Stimulated activated memory B cell treated with anti-CD40 and anti-IgM and Interleukin-4, amounts not matched to agents 10 μg/mL and 1 μg/mL and 100 μg/mL, for 72 hours (primary cell): Measurements from ENCODE around the gene GINS3.
"Not testable (repeated sequence)": the region's sequence is repeated elsewhere in the genome, so short reads cannot be mapped to it uniquely, and the experiment has no call there.

ENCODE experiments used
- ATAC-seq: fragments of 150-1000 bp; cut with Tn5 transposase; 2 replicates; pipeline ENCODE4 v1.10.0; 2021
- H3K27ac Mint-ChIP-seq: one replicate; pipeline ENCODE4 v1.8.0; 2022; ENCODE audit warnings: mild to moderate bottlenecking, mixed read lengths
- H3K27me3 Mint-ChIP-seq: one replicate; pipeline ENCODE4 v1.8.0; 2022; ENCODE audit warnings: mixed read lengths
- H3K36me3 Mint-ChIP-seq: one replicate; pipeline ENCODE4 v1.8.0; 2022; ENCODE audit warnings: mixed read lengths
- H3K4me1 Mint-ChIP-seq: one replicate; pipeline ENCODE4 v1.8.0; 2022; ENCODE audit warnings: mixed read lengths
- H3K4me3 Mint-ChIP-seq: one replicate; pipeline ENCODE4 v1.8.0; 2022; ENCODE audit warnings: mild to moderate bottlenecking, moderate library complexity, mixed read lengths
- H3K9me3 Mint-ChIP-seq: one replicate; pipeline ENCODE4 v1.8.0; 2022; ENCODE audit warnings: mixed read lengths

GINS3 gene

DNA sequence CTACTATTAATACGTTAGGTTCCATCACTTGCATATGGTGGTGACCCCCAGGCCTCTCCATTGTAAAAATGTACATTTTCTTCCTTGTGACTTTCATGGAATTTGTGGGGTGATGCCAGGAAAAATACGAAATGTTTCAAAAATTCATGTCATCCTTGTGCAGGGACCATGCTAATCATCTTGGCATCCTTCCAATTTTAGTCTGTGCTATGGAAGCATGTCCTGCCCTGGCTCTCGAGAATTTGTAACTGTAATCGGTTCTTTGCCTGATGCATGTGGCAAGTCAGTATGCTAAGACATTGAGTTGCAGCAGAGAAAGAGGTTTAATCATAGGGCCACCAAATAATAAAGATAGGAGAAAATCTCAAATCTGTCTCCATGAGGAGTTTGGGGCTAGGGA, 14.3 kb upstream of the GINS3 start:
- Mint-ChIP-seq H3K36me3 (no peaks in the 10 kb centered on the region), H3K9me3 (no peaks in the 10 kb centered on the region), H3K4me1 (no peaks in the 10 kb centered on the region), H3K27me3 (peaks cover 36% of the 10 kb centered on the region), H3K27ac (no peak overlapping the region), H3K4me3 (no peak overlapping the region)
- no peak for ATAC-seq

DNA sequence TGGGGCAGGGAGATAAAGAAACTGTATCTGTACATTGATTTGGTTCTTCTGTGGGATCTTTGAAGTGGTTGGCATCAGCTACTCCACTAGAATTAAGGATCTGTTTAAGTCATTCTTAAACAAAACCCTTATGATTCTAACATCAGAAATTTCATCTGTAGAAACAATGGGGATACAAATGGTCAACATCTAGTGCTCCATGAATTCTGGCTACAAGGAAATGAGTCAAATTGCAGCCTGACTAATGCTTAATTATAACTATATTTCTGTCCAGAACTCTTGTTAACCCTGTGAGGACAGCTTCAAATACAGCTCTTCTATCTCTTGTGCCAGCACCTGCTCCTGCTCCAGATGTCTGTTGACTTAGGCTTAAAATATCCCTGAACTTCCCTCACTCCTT, 13.9 kb upstream of the GINS3 start:
- no peaks in the 10 kb centered on the region for H3K4me1 Mint-ChIP-seq
- ATAC-seq, result no peak
- no peak overlapping the region for H3K27ac Mint-ChIP-seq
- no peaks in the 10 kb centered on the region for H3K9me3 Mint-ChIP-seq
- H3K4me3 Mint-ChIP-seq, result no peak overlapping the region
- no peaks in the 10 kb centered on the region for H3K36me3 Mint-ChIP-seq
- peaks cover 31% of the 10 kb centered on the region for H3K27me3 Mint-ChIP-seq

DNA sequence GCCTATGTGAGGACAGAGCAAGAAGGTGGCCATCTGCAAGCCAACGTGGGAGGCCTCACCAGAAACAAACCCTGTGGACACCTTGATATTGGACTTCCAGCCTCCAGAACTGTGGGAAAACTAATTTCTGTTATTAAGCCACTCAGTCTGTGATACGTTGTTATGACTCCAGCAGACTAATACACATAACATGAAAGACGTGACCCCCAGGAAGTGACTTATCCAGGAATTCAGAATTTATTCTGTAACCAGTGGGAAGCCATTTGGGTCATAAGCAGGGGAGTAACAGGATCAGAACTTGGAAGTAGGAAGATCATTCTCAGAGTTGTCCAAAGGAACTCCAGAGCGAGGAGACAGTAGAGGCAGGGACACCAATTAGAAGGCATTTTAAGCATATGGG, 12.5 kb upstream of the GINS3 start:
- ATAC-seq, result no peak
- no peak overlapping the region for H3K4me3 Mint-ChIP-seq
- no peaks in the 10 kb centered on the region for H3K9me3 Mint-ChIP-seq
- no peaks in the 10 kb centered on the region for H3K4me1 Mint-ChIP-seq
- H3K27ac Mint-ChIP-seq, result no peak overlapping the region
- H3K36me3 Mint-ChIP-seq, result no peaks in the 10 kb centered on the region
- peaks cover 27% of the 10 kb centered on the region for H3K27me3 Mint-ChIP-seq

DNA sequence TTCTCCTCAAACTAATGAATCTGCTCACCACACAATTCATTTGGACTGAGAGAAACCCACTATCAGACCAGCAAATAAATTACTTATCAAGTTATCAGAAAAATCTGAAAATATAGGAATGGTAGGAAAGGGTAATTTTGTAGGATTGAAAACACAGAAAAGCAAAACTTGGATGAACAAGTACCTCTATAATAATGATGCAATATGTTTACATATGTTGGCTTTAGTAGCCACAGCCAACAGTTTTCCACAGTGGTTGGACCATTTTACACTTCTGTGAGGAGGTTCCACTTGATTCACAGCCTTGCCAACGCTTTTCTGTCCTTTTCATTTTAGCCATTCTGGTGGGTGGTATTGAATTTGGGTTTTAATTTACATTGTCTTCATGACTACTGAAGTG, 10.6 kb upstream of the GINS3 start:
- Mint-ChIP-seq H3K9me3 (no peaks in the 10 kb centered on the region), H3K27me3 (peaks cover 27% of the 10 kb centered on the region), H3K4me3 (no peak overlapping the region), H3K4me1 (no peaks in the 10 kb centered on the region), H3K27ac (no peak overlapping the region), H3K36me3 (no peaks in the 10 kb centered on the region)
- no peak for ATAC-seq

DNA sequence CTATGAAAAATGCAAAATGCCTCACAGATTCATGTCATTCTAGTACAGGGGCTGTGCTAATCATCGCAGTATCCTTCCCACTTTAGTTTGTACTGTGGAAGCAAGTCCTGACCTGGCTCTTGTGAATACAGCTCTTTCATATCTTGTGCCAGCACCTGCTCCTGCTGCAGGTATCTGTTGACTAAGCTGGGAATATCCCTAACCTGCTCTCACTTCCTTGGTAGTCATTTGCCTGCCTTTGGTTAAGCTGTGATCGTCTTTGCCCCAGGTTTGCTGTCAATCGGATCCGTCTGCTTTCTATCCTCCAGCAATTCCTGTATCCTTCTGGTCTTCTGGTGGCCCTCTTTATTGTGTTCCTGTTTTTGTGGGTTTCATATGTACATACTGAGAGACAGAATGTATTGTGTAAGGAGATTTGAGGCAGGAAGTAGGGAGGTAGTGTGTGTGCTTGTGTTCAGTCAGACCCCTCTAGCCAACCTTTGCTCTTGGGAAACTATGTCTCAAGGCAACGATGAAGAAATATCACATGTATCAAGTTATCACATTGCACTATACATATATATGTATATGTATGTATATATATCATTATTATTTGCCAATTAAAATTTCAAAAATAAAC, 7.7 kb upstream of the GINS3 start:
- no peak overlapping the region for H3K27ac Mint-ChIP-seq
- no peaks in the 10 kb centered on the region for H3K4me1 Mint-ChIP-seq
- no peaks in the 10 kb centered on the region for H3K36me3 Mint-ChIP-seq
- ATAC-seq, result no peak
- H3K9me3 Mint-ChIP-seq, result no peaks in the 10 kb centered on the region
- H3K4me3 Mint-ChIP-seq, result no peak overlapping the region
- peaks cover 4% of the 10 kb centered on the region for H3K27me3 Mint-ChIP-seq

DNA sequence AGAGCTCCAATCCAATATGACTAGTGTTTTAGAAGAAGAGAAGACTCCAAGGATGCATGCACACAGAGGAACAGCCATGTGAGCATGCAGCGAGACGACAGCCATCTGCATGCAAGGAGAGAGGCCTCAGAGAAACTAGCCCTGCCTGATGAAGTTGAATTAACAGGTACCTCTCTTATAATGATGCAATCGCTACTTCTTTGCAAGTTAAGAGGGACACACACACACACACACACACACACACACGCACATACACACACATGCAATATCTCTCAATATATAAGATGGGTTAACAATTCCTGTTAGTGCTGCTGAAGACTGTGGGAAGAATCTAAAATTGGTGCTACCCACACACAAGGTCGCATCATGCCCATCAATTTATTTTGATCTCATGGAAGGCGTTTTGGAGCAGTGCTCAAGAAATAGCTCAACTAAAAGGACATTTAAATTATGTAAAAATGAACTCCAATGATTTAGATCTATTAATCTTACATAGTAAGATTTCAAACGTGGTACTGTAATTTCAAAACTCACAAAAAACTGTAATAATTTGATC, 7.0 kb upstream of the GINS3 start:
- H3K27me3 Mint-ChIP-seq, result no peaks in the 10 kb centered on the region
- ATAC-seq, result no peak
- H3K4me3 Mint-ChIP-seq, result no peak overlapping the region
- H3K4me1 Mint-ChIP-seq, result no peaks in the 10 kb centered on the region
- no peak overlapping the region for H3K27ac Mint-ChIP-seq
- no peaks in the 10 kb centered on the region for H3K36me3 Mint-ChIP-seq
- no peaks in the 10 kb centered on the region for H3K9me3 Mint-ChIP-seq

DNA sequence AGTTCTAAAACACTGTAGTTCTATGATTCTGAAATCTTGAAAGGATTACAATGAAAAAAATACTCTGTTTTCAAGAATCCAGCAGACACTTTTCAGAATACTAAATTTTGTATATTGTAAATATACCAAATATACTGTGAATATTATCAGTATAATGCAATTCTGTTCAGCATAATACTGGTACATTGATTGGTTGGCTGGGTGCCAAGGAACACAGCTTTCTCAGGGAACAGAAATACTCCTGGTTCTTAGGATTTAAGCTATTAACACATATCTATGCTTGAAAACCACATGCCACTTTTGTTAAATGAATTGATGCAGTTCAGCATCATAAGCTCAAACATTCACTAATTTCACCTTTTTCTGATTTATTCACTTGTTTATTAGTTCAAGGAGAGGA, 2.5 kb upstream of the GINS3 start:
- Mint-ChIP-seq H3K36me3 (no peaks in the 10 kb centered on the region), H3K4me1 (peaks cover 9% of the 10 kb centered on the region), H3K9me3 (no peaks in the 10 kb centered on the region), H3K27me3 (no peaks in the 10 kb centered on the region), H3K27ac (no peak overlapping the region), H3K4me3 (no peak overlapping the region)
- ATAC-seq, result no peak

DNA sequence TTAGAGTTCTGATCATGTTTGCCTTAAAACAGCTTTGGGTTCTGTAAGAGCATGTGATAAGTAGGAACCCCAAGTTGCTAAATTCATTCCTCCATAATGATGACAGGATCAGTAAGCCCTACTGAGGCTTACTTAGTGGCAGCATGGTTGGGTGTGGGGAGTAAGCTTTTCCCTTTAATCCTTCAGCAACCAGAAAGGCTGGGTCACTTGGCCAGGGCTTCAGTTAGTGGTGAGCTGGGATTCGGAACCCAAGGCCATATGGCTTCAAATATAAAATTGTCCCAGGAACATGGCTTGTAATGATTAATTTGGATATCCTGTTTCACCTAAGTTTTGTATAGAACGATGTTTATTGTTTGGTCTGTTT, 850 bp downstream of the GINS3 start:
- Mint-ChIP-seq H3K4me1 (peaks cover 9% of the 10 kb centered on the region), H3K27me3 (no peaks in the 10 kb centered on the region), H3K36me3 (no peaks in the 10 kb centered on the region), H3K4me3 (peak overlapping the region; percentile 95), H3K27ac (peak overlapping the region; percentile 95), H3K9me3 (no peaks in the 10 kb centered on the region)
- ATAC-seq, result no peak

DNA sequence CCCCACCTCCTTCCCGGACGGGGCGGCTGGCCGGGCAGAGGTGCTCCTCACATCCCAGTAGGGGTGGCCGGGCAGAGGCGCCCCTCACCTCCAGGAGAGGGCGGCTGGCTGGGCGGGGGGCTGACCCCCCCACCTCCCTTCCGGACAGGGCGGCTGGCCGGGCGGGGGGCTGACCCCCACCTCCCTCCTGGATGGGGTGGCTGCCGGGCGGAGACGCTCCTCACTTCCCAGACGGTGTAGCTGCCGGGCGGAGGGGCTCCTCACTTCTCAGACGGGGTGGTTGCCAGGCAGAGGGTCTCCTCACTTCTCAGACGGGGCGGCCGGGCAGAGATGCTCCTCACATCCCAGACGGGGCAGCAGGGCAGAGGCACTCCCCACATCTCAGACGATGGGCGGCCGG, 4.6 kb downstream of the GINS3 start:
- not testable (repeated sequence) for ATAC-seq, H3K4me3 Mint-ChIP-seq, H3K27me3 Mint-ChIP-seq, H3K27ac Mint-ChIP-seq, H3K36me3 Mint-ChIP-seq, H3K4me1 Mint-ChIP-seq, H3K9me3 Mint-ChIP-seq

DNA sequence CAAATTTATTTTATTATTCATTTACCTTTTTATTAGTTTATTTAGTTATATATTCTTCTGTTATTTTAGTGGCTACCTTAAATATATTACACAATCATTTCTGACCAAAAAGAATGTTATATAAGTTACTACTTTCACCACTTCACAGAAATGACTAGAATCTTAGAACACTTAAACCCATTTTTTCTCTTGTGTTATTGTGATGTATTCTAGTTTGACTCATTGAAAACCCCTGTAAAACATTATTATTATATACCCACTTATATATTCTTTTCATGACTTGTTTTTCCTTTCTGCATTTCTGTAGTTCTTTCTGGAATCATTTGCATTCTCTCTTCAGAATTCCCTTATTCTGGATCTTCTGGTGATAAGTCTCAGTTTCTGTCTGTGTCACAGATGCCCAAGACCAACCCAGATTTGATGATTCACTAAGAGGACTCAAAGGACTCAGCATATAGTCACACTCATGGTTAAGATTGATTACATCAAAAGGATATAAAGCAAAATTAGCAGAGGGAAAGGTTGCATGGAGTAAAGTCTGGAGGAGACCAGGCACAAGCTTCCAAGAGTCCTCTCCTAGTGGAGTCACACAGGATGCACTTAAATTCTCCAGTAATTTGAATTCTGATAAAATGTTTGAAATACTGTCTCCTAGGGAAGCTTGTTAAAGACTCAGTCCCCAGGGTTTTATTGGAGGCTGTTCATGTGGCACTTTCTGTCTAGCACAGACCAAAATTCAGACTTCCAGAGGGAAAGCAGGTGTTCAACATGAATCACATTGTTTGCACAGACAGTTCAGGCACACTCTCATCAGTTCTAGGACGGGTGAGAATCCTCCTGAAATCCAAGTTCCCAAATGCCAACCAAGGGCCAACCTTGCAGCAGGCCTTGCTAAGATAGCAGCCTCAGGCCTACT, 7.7 kb downstream of the GINS3 start:
- H3K27ac Mint-ChIP-seq, result no peak overlapping the region
- no peak overlapping the region for H3K4me3 Mint-ChIP-seq
- ATAC-seq, result no peak
- H3K27me3 Mint-ChIP-seq, result no peaks in the 10 kb centered on the region
- no peaks in the 10 kb centered on the region for H3K4me1 Mint-ChIP-seq
- H3K36me3 Mint-ChIP-seq, result peaks cover 17% of the 10 kb centered on the region
- H3K9me3 Mint-ChIP-seq, result no peaks in the 10 kb centered on the region

DNA sequence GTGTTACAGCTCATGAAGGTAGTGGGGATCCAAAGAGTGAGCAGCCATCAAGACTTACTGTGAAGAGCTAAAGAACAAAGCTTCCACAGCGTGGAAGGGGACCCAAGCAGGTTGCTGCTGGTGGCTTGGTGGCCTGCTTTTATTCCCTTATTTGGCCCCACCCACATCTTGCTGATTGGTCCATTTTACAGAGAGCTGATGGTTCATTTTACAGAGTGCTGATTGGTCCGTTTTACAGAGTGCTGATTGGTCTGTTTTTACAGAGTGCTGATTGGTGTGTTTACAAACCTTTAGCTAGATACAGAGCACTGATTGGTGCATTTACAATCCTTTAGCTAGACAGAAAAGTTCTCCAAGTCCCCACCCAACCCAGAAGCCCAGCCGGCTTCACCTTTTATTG, 9.0 kb downstream of the GINS3 start:
- not testable (repeated sequence) for H3K27ac Mint-ChIP-seq, H3K9me3 Mint-ChIP-seq, H3K4me1 Mint-ChIP-seq, H3K4me3 Mint-ChIP-seq, H3K27me3 Mint-ChIP-seq, ATAC-seq
- peaks cover 17% of the 10 kb centered on the region for H3K36me3 Mint-ChIP-seq

DNA sequence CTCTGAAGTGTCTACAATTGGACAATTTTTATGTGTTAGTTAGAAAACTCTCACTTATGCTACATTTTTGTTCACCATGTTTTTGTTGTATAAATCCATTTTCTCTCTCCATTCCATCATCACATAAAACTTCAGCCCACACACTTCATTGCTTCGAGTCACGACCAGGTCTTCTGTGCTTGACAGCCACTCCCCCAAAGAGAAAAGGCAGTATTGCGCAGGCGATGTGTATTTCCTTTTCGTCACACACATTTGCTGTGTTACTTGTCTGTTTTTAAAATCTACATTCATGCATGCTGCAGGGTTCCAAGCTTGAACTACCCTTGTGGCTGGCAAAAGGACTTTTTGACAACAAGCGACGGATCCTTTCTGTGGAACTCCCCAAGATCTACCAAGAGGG, 10.5 kb downstream of the GINS3 start:
- no peak for ATAC-seq
- H3K4me1 Mint-ChIP-seq, result no peaks in the 10 kb centered on the region
- no peaks in the 10 kb centered on the region for H3K27me3 Mint-ChIP-seq
- H3K9me3 Mint-ChIP-seq, result no peaks in the 10 kb centered on the region
- H3K36me3 Mint-ChIP-seq, result peaks cover 17% of the 10 kb centered on the region
- H3K4me3 Mint-ChIP-seq, result no peak overlapping the region
- no peak overlapping the region for H3K27ac Mint-ChIP-seq

DNA sequence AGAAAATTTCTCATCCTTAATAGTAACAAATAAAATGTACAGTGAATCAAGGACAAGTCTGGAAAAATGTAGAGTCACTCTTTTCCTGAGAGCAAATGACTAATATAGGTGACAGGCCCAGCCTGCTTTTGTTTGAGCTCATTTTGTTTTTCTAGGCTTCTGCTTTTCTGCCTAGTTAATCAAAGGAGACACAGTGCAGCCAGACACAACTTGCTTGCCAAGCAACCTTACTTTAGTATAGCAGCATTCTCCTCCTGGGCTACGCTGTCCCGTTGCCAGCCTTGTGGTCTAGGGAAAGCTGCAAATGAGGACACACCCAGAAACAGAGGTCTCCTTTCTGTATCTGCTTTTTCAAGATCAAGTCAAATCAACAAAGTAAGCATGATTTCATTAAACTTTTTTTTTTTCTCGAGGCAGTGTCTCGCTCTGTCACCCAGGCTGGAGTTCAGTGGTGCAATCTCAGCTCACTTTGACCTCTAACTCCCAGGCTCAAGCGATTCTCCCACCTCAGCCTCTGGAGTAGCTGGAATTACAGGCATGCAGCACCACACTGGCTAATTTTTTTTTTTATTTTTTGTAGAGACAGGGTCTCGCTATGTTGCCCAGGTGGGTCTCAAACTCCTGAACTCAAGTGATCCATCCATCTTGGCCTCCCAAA, 17.2 kb downstream of the GINS3 start:
- Mint-ChIP-seq H3K4me3 (no peak overlapping the region), H3K27me3 (peaks cover 10% of the 10 kb centered on the region), H3K4me1 (peaks cover 14% of the 10 kb centered on the region), H3K27ac (no peak overlapping the region), H3K36me3 (peaks cover 1% of the 10 kb centered on the region), H3K9me3 (no peaks in the 10 kb centered on the region)
- ATAC-seq, result no peak

DNA sequence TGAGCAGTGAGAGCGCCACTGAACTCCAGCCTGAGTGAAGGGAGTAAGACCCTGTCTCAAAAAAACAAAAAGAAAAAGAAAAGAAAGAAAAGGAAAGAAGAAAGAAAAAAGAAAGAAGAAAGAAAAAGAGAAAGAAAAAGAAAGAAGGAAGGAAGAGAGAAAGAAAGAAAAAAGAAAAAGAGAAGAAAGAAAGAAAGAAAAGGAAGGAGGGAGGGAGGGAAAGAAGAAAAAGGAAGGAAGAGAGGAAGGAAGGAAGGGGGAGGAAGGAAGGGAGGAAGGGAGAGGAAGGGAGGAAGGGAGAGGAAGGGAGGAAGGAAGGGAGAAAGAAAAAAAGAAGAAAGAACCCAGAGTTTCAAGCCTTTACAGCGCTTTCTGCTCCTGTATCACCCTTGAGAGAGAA, 19.1 kb downstream of the GINS3 start:
- ATAC-seq, result no peak
- Mint-ChIP-seq H3K4me1 (peaks cover 14% of the 10 kb centered on the region), H3K27ac (peak overlapping the region; percentile 57), H3K27me3 (peaks cover 10% of the 10 kb centered on the region), H3K36me3 (no peaks in the 10 kb centered on the region), H3K4me3 (no peak overlapping the region), H3K9me3 (no peaks in the 10 kb centered on the region)

DNA sequence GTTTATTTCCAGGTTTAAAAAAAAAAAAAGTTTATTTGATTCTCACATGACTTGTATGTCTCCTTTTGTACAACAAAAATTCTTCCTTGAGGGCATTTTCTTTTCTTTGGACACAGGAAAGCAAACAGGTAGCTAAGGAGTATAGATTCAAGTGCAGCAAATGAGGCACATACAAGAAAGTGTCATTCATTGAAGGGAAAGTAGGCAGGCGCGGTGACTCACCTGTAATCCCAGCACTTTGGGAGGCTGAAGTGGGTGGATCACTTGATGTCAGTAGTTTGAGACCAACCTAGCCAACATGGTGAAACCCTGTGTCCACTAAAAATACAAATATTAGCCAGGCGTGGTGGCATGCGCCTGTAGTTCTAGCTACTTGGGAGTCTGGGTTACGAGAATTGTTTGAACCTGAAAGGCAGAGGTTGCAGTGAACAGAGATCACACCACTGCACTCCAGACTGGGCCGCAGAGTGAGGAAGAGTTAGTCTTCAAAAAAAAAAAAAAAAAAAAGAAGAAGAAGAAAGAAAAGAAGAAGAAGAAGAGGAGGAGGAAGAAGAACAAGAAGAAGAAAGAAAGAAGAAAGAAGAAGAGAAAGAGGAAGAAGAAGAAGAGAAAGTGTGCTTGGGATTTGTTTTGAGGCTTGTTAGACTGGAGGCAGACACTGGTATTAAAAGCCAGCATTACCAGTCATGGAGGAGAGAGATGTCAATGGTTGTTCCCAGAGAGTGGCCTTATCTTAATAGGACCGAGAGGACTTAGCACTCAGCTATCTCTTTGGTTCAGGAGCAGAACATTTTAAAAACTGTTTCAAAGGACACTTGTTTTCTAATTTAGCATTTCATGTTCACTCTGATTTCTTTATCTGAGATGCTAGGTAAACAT, 19.7 kb downstream of the GINS3 start:
- no peaks in the 10 kb centered on the region for H3K36me3 Mint-ChIP-seq
- H3K4me1 Mint-ChIP-seq, result peaks cover 14% of the 10 kb centered on the region
- ATAC-seq, result no peak
- no peak overlapping the region for H3K4me3 Mint-ChIP-seq
- no peaks in the 10 kb centered on the region for H3K9me3 Mint-ChIP-seq
- peak overlapping the region; percentile 57 for H3K27ac Mint-ChIP-seq
- peaks cover 12% of the 10 kb centered on the region for H3K27me3 Mint-ChIP-seq
